Measurements from ENCODE around the gene SLC22A23. TPM values are rescaled to one million over a fixed set of nuclear protein-coding genes. Genes with fewer than 3 reads are reported as not detected.

Gene SLC22A23
- total and polyA plus RNA-seq, 12 donors, result 2.3 to 18.5 (median 5.3) TPM

DNA sequence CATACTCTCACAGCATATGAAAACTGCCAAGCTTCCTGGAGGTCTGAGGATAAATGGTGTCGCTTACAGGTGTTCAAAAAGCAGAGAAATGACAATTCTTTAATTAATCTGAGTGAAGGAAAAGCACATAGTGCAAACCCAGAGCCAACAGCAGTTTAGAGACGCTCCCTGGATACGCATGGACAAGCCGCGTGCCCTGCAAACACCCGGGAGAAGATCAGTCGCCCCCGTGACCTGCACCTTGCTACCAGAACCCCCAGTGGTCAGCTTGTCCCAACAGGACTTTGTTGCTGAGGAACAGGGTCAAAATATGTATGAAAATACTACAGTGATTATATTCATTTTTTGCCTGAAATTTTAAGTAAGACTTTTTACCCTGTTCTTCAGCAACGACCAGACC lies 104.2 kb downstream of the SLC22A23 start:
- Histone ChIP-seq H3K4me3 (no peak overlapping the region), H3K27me3 (no peaks in the 10 kb centered on the region), H3K9me3 (replicated peaks in 1 of 3) (no peaks in the 10 kb centered on the region), H3K36me3 (replicated peaks in 1 of 2) (no peaks in the 10 kb centered on the region), H3K27ac (no peak overlapping the region), H3K4me1 (replicated peaks in 1 of 2) (peaks cover 22 to 29% of the 10 kb centered on the region in 2 donors)
- TF ChIP-seq POLR2A (IDR thresholded peaks at IDR 0.05), result no peak
- TF ChIP-seq, protein P1, sequence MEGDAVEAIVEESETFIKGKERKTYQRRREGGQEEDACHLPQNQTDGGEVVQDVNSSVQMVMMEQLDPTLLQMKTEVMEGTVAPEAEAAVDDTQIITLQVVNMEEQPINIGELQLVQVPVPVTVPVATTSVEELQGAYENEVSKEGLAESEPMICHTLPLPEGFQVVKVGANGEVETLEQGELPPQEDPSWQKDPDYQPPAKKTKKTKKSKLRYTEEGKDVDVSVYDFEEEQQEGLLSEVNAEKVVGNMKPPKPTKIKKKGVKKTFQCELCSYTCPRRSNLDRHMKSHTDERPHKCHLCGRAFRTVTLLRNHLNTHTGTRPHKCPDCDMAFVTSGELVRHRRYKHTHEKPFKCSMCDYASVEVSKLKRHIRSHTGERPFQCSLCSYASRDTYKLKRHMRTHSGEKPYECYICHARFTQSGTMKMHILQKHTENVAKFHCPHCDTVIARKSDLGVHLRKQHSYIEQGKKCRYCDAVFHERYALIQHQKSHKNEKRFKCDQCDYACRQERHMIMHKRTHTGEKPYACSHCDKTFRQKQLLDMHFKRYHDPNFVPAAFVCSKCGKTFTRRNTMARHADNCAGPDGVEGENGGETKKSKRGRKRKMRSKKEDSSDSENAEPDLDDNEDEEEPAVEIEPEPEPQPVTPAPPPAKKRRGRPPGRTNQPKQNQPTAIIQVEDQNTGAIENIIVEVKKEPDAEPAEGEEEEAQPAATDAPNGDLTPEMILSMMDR (IDR thresholded peaks at IDR 0.05), result no peak
- DNase-seq, result no peak
- intact Hi-C loops (cut with DNase I), result no loop called here
- WGBS, 4 donors, result 88 to 92% (median 91%) methylated on average over 9 of the region's 9 CpGs

GRCh38 chr6:3351829-3352524 lies 104.9 kb downstream of the SLC22A23 start:
- Histone ChIP-seq H3K27me3 (no peaks in the 10 kb centered on the region), H3K27ac (no peak overlapping the region), H3K4me3 (no peak overlapping the region), H3K4me1 (replicated peaks in 1 of 2) (peaks cover 20 to 22% of the 10 kb centered on the region in 2 donors), H3K36me3 (replicated peaks in 1 of 2) (no peaks in the 10 kb centered on the region), H3K9me3 (replicated peaks in 1 of 3) (no peaks in the 10 kb centered on the region)
- intact Hi-C loops (cut with DNase I), result no loop called here
- no peak for DNase-seq
- 90 to 96% (median 93%) methylated on average over 8 to 9 of the region's 9 CpGs for WGBS, 4 donors
- TF ChIP-seq, protein P1 (IDR thresholded peaks at IDR 0.05), result no peak
- no peak for TF ChIP-seq POLR2A (IDR thresholded peaks at IDR 0.05)

DNA sequence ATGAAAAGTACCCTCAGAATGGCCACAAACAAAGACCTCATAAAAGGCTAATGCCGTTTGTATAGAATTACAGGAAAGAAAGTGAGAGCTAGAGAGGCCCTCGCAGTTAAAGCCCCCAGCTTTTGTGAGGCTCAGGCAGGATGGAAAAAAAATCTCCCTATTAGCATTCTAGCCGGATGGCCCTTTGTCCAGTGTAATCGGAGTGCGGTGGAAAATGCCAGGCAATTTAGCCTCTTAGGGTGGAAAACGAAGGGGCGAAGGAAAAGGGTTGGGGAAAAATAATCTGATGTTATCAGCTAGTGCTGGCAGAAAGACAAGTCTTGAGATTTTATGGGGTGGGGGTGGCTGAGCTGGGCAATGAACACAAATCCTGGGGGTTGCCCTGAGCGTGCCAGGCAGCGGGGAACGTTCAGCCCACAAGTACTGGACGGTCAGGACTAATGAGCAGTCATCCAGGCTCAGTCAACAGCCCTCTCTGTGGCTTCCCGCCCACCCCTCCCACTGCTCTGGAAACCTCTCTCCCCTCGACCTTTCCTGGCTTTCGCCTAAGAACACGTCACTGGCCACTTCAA lies 105.7 kb downstream of the SLC22A23 start:
- intact Hi-C loops (cut with DNase I), result no loop called here
- Histone ChIP-seq H3K27me3 (no peaks in the 10 kb centered on the region), H3K4me3 (no peak overlapping the region), H3K36me3 (replicated peaks in 1 of 2) (no peaks in the 10 kb centered on the region), H3K27ac (no peak overlapping the region), H3K4me1 (replicated peaks in 1 of 2) (peaks cover 12 to 15% of the 10 kb centered on the region in 2 donors), H3K9me3 (replicated peaks in 1 of 3) (no peaks in the 10 kb centered on the region)
- no peak for DNase-seq
- TF ChIP-seq, protein P1 (IDR thresholded peaks at IDR 0.05), result no peak
- no peak for TF ChIP-seq POLR2A (IDR thresholded peaks at IDR 0.05)
- 75 to 79% (median 76%) methylated on average over 15 of the region's 15 CpGs for WGBS, 4 donors

DNA sequence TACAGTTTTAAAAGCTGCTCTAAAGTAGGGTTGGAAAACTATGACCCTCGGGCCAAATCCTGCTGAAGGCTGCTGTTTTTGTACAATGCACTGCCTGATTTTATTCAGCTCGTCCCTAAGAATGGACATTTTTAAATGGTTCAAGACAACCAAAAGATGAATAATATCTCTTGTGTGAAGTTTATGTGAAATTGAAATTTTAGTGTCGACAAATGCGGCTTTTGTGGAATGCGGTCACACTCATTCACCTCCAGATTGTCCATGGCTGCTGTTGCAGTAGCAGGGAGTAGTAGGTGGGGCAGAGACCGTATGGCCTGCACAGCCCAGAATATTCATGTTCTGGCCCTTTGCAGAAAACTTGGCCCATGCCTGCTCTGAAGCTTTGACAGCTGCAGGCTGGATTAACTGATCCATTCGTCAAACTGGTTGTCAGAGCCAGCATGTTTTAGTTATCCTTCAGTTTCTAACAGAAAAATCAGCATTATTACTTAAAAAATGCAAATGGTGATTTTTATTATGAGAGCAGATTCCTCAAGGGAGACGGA lies 106.5 kb downstream of the SLC22A23 start:
- no peak overlapping the region for H3K27ac ChIP-seq
- H3K36me3 ChIP-seq (replicated peaks in 1 of 2), result no peaks in the 10 kb centered on the region
- H3K9me3 ChIP-seq (replicated peaks in 1 of 3), result no peaks in the 10 kb centered on the region
- no peak for DNase-seq
- no peaks in the 10 kb centered on the region for H3K27me3 ChIP-seq
- 73 to 80% (median 75%) methylated on average over 8 of the region's 8 CpGs for WGBS, 4 donors
- H3K4me1 ChIP-seq (replicated peaks in 1 of 2), result peaks cover 8 to 16% of the 10 kb centered on the region in 2 donors
- no peak for TF ChIP-seq POLR2A (IDR thresholded peaks at IDR 0.05)
- TF ChIP-seq, protein P1 (IDR thresholded peaks at IDR 0.05), result no peak
- intact Hi-C loops (cut with DNase I), result no loop called here
- H3K4me3 ChIP-seq, result no peak overlapping the region

Measured in adrenal gland (tissue), 12 donors.